Vagina (tissue), 2 donors: ENCODE results near the gene RASA2. TPM values are rescaled to one million over a fixed set of nuclear protein-coding genes. Genes with fewer than 3 reads are reported as not detected.

Experiments
- DNase-seq, 2 donors: peaks; one replicate each; pipeline ENCODE4 v3.0.0-alpha.2; 2017; ENCODE audit errors: extremely low spot score in 2 of 2
- H3K27ac ChIP-seq: fragments of 200-600 bp; sonication (generic); one replicate; pipeline ENCODE4 v1.5.1; 2019
- H3K27me3 ChIP-seq: fragments of 200-600 bp; sonication (generic); one replicate; pipeline ENCODE4 v1.5.1; 2019
- H3K36me3 ChIP-seq, 2 donors: fragments of 200-600 bp; sonication (generic); one replicate each; pipeline ENCODE4 v1.5.1; 2017 to 2019
- H3K4me1 ChIP-seq: fragments of 200-600 bp; sonication (generic); one replicate; pipeline ENCODE4 v1.5.1; 2019
- H3K4me3 ChIP-seq, 2 donors: fragments of 200-600 bp; sonication (generic); 1 replicate in 1 of 2; 2 replicates in 1 of 2; pipeline ENCODE4 v1.5.1; 2016 to 2019
- H3K9me3 ChIP-seq: fragments of 200-600 bp; sonication (generic); one replicate; pipeline ENCODE4 v1.5.1; 2019
- CTCF ChIP-seq, 3 experiments: fragments of 450-650 bp in 2 of 3; fragments of 200-600 bp in 1 of 3; sonication (generic) in 1 of 3; IDR thresholded peaks; one replicate each; pipeline ENCODE4 v1.5.1; 2017 to 2019; ENCODE audit warnings: antibody characterized with exemption in 3 of 3, mild to moderate bottlenecking in 2 of 3, moderate library complexity in 2 of 3
- POLR2A ChIP-seq, 2 donors: fragments of 450-650 bp; IDR thresholded peaks; one replicate each; pipeline ENCODE4 v1.6.1; 2017; ENCODE audit warnings: antibody characterized with exemption in 2 of 2, mild to moderate bottlenecking in 2 of 2, moderate library complexity in 2 of 2
- POLR2AphosphoS5 ChIP-seq, 2 donors: sonication (generic); formaldehyde crosslinking; IDR thresholded peaks; one replicate each; pipeline ENCODE4 v1.9.0; 2017; ENCODE audit warnings: antibody characterized with exemption in 2 of 2, mild to moderate bottlenecking in 2 of 2, low read depth in 1 of 2; ENCODE audit not compliant: insufficient read depth in 1 of 2
- intact Hi-C: fragments of 100-400 bp; cut with DNase I; formaldehyde crosslinking; loops from one replicate; pipeline ENCODE4 v1.15.1; 2023
- total RNA-seq: library from RNA; depleted of rRNA; stranded (reverse); fragments of >200 nt; gene quantifications from one replicate; pipeline ENCODE4 v1.2.3, GENCODE V29; 2016

Gene RASA2
- total RNA-seq, 1 donor from 2014 or later, result 18.4 TPM

- intact Hi-C loops, result no loop called here
- H3K27ac ChIP-seq, result peak overlapping the region; percentile 71
- H3K27me3 ChIP-seq, result no peaks in the 10 kb centered on the region
- no peak for DNase-seq
- TF ChIP-seq CTCF (IDR thresholded peaks at IDR 0.05) (no peak), POLR2A (IDR thresholded peaks at IDR 0.05) (no peak), POLR2AphosphoS5 (IDR thresholded peaks at IDR 0.05; ENCODE audit: insufficient read depth in 1 of 2, low read depth in 1 of 2) (no peak)
- peaks cover 26% of the 10 kb centered on the region for H3K4me1 ChIP-seq
- no peak overlapping the region for H3K4me3 ChIP-seq
- H3K9me3 ChIP-seq, result no peaks in the 10 kb centered on the region
- H3K36me3 ChIP-seq, result peaks cover 0 to 32% of the 10 kb centered on the region in 2 donors
These were observed 44.4 kb upstream of the RASA2 start for GRCh38 chr3:141442446-141442845.

DNA sequence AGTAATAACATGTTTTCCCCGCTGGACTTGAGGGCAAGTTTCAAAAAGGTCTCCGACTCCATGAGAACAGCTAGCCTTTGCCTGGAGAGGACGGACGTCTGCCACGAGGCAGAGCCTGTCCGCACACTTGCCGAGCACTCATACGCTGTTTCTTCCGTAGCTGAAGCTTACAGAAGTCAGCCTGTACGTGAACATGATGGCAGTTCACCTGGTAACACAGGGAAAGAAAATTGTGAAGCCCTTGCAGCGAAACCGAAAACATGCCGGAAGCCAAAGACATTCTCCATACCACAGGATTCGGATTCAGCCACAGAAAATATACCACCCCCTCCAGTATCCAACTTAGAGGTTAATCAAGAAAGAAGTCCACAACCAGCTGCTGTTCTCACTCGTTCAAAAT lies 43.9 kb upstream of the RASA2 start:
- no peaks in the 10 kb centered on the region for H3K27me3 ChIP-seq
- H3K9me3 ChIP-seq, result no peaks in the 10 kb centered on the region
- intact Hi-C loops, result no loop called here
- H3K36me3 ChIP-seq, result peaks cover 0 to 32% of the 10 kb centered on the region in 2 donors
- peaks cover 26% of the 10 kb centered on the region for H3K4me1 ChIP-seq
- peak overlapping the region; percentile 71 for H3K27ac ChIP-seq
- TF ChIP-seq POLR2A (IDR thresholded peaks at IDR 0.05) (no peak), POLR2AphosphoS5 (IDR thresholded peaks at IDR 0.05; ENCODE audit: insufficient read depth in 1 of 2, low read depth in 1 of 2) (no peak), CTCF (IDR thresholded peaks at IDR 0.05) (no peak)
- H3K4me3 ChIP-seq, result no peak overlapping the region
- no peak for DNase-seq

GRCh38 chr3:141444586-141445285 lies 42.1 kb upstream of the RASA2 start:
- intact Hi-C loops, result no loop called here

GRCh38 chr3:141445990-141446389 lies 40.8 kb upstream of the RASA2 start:
- intact Hi-C loops, result no loop called here
- no peaks in the 10 kb centered on the region for H3K27me3 ChIP-seq
- H3K27ac ChIP-seq, result no peak overlapping the region
- TF ChIP-seq POLR2AphosphoS5 (IDR thresholded peaks at IDR 0.05; ENCODE audit: insufficient read depth in 1 of 2, low read depth in 1 of 2) (no peak), POLR2A (IDR thresholded peaks at IDR 0.05) (no peak), CTCF (IDR thresholded peaks at IDR 0.05) (no peak)
- no peak for DNase-seq
- no peaks in the 10 kb centered on the region for H3K9me3 ChIP-seq
- no peak overlapping the region for H3K4me3 ChIP-seq
- H3K36me3 ChIP-seq, result peaks cover 0 to 25% of the 10 kb centered on the region in 2 donors
- H3K4me1 ChIP-seq, result peaks cover 9% of the 10 kb centered on the region

More at GRCh38 chr3:141444586-141445285, 42.1 kb upstream of the RASA2 start:
- Histone ChIP-seq H3K4me3 (no peak overlapping the region), H3K36me3 (peaks cover 0 to 25% of the 10 kb centered on the region in 2 donors), H3K9me3 (no peaks in the 10 kb centered on the region), H3K4me1 (peaks cover 10% of the 10 kb centered on the region), H3K27me3 (no peaks in the 10 kb centered on the region), H3K27ac (no peak overlapping the region)
- DNase-seq, result no peak
- TF ChIP-seq POLR2A (IDR thresholded peaks at IDR 0.05), result no peak
- no peak for TF ChIP-seq POLR2AphosphoS5 (IDR thresholded peaks at IDR 0.05; ENCODE audit: insufficient read depth in 1 of 2, low read depth in 1 of 2)
- TF ChIP-seq CTCF (IDR thresholded peaks at IDR 0.05), result no peak

DNA sequence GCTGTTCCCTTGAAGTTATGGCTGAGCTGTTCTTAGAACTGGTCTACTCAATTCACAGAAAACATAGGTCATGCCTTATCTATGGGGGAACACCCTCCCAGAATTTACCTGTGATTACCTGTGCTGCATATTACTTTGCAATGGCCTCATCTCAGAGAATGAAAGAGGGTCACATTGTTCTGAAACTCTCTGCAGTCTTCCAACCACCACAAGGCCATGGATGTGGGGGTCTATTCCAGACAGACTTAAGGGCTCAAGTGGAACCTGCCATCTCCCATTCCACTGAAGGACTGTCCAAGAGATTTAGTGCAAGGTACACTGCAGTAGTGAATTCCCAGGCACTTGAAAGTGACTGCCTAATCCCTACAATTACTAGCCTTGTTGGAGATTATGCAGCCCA lies 40.1 kb upstream of the RASA2 start:
- Histone ChIP-seq H3K27me3 (no peaks in the 10 kb centered on the region), H3K4me1 (peaks cover 6% of the 10 kb centered on the region), H3K27ac (no peak overlapping the region), H3K36me3 (peaks cover 0 to 25% of the 10 kb centered on the region in 2 donors), H3K9me3 (no peaks in the 10 kb centered on the region), H3K4me3 (no peak overlapping the region)
- DNase-seq, result no peak
- intact Hi-C loops, result no loop called here
- TF ChIP-seq POLR2A (IDR thresholded peaks at IDR 0.05) (no peak), CTCF (IDR thresholded peaks at IDR 0.05) (no peak), POLR2AphosphoS5 (IDR thresholded peaks at IDR 0.05; ENCODE audit: insufficient read depth in 1 of 2, low read depth in 1 of 2) (no peak)
